GM12801 (cell line): Measurements from ENCODE around the gene INHBA.

ENCODE experiments used
- TF ChIP-seq, protein P1 (sequence below): IDR thresholded peaks from one replicate; pipeline ENCODE4 v1.5.1; 2011; ENCODE audit warnings: control low read depth; ENCODE audit not compliant: insufficient read length; ENCODE audit errors: extremely low read depth

The INHBA gene

DNA sequence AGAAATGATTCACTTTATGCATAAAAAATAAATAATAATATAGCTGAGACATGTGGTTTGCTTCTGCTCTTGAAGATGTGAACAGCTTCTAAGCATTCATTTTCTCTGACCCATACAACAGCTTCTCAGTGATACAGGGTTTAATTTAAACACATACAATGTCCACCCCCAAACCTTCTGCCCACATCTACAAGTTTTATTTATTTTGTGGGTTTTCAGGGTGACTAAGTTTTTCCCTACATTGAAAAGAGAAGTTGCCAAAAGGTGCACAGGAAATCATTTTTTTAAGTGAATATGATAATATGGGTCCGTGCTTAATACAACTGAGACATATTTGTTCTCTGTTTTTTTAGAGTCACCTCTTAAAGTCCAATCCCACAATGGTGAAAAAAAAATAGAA is 17.2 kb downstream of the INHBA start:
- TF ChIP-seq, protein P1, sequence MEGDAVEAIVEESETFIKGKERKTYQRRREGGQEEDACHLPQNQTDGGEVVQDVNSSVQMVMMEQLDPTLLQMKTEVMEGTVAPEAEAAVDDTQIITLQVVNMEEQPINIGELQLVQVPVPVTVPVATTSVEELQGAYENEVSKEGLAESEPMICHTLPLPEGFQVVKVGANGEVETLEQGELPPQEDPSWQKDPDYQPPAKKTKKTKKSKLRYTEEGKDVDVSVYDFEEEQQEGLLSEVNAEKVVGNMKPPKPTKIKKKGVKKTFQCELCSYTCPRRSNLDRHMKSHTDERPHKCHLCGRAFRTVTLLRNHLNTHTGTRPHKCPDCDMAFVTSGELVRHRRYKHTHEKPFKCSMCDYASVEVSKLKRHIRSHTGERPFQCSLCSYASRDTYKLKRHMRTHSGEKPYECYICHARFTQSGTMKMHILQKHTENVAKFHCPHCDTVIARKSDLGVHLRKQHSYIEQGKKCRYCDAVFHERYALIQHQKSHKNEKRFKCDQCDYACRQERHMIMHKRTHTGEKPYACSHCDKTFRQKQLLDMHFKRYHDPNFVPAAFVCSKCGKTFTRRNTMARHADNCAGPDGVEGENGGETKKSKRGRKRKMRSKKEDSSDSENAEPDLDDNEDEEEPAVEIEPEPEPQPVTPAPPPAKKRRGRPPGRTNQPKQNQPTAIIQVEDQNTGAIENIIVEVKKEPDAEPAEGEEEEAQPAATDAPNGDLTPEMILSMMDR, result no peak

DNA sequence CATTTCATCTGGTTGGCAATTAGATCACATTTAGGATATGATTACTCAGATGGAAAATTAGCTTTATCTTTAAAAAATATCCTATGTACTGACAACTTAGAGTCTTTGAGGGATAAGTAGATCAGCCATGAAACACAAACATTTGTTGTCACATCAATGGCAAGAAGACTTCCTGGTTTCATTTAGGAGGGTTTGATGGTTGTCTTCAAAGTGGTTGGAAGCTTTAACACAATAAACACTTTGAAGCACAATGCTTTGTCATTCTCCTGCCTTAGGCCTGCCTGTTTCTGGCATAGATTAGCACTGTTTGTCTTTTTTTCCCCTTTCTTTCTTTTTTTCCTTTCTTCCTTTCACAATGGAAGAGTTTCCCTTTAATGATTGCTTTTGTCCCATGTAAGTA is 20.5 kb downstream of the INHBA start:
- TF ChIP-seq, protein P1, result no peak

DNA sequence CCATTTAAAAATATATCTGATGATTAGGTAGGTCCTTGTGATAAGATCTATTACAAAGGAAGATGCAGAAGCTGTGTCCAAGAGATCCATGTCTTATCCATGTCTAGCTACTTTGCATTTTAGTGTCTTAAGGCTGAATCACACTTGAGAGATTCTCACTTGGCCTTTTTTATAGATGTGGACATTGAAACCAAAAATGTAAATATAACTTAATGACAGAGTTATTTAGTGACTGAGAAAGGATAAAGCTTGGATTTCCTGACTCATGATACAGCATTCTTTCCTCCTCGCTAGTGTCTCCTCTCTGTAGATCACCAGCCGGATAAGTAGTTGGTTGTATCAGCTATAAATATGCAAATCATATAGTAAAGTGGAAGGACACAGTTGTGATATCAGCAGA is 23.3 kb downstream of the INHBA start:
- TF ChIP-seq, protein P1, result no peak

DNA sequence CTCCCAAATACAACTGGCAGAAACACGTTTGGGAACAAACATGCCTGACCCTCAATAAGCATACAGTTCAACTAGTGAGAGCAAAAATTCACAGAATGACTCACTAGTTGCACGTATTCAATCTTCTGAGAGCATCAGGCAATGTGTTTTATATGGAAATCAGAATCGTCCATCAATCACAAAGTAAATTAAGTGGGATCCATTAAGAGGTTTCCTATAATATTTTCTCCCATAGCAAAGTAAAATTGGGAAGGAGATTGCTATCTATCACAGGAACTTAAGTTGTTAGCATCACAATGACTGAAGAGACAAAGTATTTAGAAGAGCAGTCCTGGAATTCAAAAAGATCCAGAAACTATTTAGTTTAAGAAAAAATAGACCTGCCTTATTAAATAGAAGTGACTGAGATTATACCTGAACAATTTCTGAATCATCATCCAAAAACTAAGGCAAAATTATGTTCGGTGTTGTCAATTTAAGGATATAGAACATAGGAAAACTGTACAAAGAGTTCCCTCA is 28.3 kb downstream of the INHBA start:
- TF ChIP-seq, protein P1, result no peak

DNA sequence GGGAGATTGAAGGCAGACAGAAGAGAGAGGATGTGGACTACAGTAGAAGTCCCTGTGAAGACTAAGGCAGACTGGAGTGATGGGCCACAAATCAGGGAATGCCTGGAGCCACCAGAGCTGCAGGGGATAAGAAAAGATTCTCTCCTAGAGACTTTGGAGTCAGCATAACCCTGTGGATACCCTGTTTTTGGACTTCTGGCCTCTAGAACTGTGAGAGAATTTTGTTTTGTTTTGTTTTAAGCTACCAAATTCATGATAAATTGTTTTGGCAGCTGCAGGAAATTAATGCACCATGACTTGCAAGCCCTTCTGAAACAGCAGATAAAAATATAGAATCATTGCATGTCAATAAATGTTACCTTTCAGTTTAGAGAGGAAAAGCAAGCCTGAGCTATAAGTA is 41.3 kb downstream of the INHBA start:
- TF ChIP-seq, protein P1, result no peak

DNA sequence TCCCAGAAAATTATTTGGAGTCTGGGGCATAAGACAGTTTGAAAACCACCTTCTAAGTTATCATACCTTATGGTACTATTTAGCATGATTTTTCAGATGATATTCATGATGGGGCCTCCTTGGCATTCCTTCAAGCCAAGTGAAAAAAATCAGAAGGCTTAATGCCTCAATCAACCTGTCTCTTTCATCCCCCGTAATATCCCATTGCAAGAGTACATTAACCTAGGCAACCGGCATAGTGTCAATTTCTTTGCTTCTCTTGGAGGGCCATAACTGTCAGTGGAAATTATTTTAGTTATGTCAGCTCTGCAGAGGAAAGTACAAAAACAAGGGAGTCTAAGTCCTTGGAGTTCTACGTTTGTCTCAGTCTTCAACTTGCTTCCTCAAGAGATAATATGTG is 43.4 kb downstream of the INHBA start:
- TF ChIP-seq, protein P1, result no peak

DNA sequence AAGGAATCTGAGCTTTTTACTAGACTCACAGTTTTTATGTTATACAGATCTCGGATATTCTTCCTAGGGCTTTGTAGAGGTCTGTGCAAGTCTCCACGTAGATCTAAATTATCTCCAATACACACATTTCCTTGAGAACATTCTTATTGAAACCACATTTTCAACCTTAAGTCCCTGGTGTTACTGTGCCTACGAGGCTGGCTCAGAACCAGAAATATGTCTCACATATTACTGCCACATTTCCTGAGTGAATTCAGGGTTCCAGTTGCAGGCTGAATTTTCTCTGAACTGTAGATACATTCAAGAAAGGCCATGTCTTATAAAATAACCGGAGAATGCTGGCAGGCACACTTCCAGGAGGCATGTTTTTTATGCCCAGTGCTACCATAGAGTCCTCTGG is 46.5 kb downstream of the INHBA start:
- TF ChIP-seq, protein P1, result no peak

DNA sequence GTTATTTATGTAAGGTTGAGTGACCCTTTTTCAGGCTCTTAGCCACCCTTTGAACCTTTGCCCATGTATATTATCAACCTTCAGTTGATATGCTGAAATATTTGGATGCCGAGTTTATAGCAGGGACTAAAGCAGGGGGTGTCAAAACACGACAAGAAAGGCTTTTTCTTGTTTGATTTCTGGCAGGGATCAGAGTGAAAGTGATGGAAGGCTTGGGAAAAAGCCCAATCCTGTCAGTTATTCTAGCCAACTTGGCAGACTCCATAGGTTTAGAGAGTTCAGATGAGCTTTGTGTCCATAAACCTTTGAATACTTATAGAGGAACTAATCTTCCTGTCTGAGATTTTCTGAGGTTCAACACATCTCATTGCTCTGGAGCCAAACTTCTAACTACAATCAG is 47.5 kb downstream of the INHBA start:
- TF ChIP-seq, protein P1, result no peak
